22Rv1 (cell line): ENCODE data around the gene TM4SF4.
"Not testable (repeated sequence)": the region's sequence is repeated elsewhere in the genome, so short reads cannot be mapped to it uniquely, and the experiment has no call there.

Experiments
- H3K27ac ChIP-seq: fragments of 450-650 bp; 2 replicates; pipeline ENCODE4 v1.5.1; 2017
- ZFX ChIP-seq: fragments of 450-650 bp; IDR thresholded peaks from 2 replicates; pipeline ENCODE4 v1.6.1; 2017; ENCODE audit warnings: antibody characterized with exemption, borderline replicate concordance
- TF ChIP-seq, protein P1 (sequence below): fragments of 450-650 bp; IDR thresholded peaks from 2 replicates; pipeline ENCODE4 v1.5.1; 2017; ENCODE audit warnings: mild to moderate bottlenecking

TM4SF4 gene

DNA sequence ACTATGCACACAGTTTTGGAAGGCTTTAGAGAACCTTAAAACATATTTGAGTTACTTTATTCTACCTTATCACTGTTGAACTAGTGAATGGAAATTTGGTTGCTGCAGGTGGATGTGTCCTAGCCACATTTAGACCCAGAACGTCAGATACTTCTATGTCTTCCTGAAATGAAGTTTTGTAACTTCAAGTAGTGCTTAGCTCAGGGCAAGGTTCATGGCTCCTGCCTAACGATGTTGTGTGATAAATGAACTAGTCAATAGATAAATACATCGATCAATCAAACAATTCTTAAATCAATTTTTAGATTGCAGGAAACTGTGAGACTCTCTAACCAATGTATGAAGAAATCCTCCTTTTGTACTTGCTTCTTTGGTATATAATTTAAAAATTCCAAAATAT is 37.2 kb upstream of the TM4SF4 start:
- TF ChIP-seq, protein P1, sequence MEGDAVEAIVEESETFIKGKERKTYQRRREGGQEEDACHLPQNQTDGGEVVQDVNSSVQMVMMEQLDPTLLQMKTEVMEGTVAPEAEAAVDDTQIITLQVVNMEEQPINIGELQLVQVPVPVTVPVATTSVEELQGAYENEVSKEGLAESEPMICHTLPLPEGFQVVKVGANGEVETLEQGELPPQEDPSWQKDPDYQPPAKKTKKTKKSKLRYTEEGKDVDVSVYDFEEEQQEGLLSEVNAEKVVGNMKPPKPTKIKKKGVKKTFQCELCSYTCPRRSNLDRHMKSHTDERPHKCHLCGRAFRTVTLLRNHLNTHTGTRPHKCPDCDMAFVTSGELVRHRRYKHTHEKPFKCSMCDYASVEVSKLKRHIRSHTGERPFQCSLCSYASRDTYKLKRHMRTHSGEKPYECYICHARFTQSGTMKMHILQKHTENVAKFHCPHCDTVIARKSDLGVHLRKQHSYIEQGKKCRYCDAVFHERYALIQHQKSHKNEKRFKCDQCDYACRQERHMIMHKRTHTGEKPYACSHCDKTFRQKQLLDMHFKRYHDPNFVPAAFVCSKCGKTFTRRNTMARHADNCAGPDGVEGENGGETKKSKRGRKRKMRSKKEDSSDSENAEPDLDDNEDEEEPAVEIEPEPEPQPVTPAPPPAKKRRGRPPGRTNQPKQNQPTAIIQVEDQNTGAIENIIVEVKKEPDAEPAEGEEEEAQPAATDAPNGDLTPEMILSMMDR: no peak
- no peak for TF ChIP-seq ZFX
- no peak overlapping the region for H3K27ac ChIP-seq

DNA sequence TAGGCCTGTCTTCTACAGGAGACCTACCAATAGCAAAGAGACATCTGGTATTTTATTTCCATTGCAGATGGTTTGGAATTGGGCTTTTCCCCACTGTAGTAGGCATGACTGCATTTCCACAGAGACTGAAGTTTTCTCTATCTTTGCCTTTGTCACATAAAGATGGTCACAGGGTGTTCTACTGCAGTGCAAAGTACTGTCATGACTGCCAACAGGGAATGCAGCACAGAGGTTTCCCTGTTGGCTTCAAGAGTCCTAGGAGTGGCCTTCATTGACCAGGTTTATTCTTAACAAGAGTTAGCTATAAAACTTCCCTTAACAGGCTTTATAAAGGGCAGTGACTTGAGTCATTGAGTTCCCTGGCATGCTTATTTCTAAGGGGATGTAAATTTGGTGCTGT is 36.8 kb upstream of the TM4SF4 start:
- TF ChIP-seq, protein P1: no peak
- no peak for TF ChIP-seq ZFX
- H3K27ac ChIP-seq: no peak overlapping the region

DNA sequence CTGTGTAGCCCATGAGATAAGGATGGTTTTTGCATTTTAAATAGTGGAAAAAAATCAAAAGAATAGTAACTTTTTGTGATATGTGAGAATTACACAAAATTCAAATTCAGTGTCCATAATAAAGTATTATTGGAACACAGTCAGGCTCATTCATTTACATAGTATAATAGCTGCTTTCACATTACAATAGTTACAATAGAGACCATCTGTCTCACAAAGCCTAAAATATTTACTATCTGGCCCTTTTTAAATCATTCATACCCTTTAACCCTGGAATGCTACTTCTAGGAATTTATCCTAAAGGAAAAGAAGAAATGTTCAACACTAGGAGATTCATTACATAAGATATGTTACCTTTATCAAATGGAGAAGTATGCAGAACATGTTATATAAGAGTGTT is 35.5 kb upstream of the TM4SF4 start:
- H3K27ac ChIP-seq: no peak overlapping the region
- TF ChIP-seq ZFX: no peak
- TF ChIP-seq, protein P1: no peak

DNA sequence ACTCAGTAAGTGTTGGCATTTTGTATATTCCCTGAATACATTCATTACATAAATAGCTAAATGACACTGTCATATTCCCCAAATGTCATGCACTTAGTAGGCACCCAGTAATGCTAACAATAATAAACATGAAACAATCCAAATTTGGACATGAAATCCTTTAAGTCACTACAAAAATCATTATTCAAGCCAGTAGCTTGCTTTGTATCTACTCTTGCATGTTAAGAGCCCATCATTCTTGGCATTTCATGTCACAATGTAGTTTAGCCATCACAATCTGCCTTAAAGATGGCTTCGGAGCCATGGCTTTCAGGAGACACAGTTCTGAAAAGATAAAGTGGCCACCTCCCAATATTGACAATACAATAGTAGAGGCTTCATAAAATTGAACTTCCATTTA is 32.9 kb upstream of the TM4SF4 start:
- TF ChIP-seq, protein P1: no peak
- TF ChIP-seq ZFX: no peak
- H3K27ac ChIP-seq: no peak overlapping the region

DNA sequence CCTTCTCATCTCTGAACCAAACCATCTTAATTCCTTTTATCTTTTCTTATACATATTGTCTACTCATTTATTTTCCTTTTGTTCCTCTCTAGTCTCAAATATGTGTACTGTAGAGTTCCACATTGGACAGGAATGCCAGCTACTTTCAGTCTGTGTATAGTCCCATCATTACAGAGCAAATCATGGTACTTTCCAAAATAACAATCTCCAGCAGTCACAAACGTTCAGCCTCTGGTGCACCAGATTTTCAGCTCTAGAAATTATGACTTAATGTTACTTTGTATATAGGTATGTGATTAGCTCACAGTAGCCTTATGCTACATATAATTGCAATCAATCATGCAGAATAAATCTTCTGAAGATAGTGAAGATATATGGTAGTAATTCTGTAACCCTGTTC is 32.5 kb upstream of the TM4SF4 start:
- no peak overlapping the region for H3K27ac ChIP-seq
- TF ChIP-seq, protein P1: no peak
- TF ChIP-seq ZFX: no peak

DNA sequence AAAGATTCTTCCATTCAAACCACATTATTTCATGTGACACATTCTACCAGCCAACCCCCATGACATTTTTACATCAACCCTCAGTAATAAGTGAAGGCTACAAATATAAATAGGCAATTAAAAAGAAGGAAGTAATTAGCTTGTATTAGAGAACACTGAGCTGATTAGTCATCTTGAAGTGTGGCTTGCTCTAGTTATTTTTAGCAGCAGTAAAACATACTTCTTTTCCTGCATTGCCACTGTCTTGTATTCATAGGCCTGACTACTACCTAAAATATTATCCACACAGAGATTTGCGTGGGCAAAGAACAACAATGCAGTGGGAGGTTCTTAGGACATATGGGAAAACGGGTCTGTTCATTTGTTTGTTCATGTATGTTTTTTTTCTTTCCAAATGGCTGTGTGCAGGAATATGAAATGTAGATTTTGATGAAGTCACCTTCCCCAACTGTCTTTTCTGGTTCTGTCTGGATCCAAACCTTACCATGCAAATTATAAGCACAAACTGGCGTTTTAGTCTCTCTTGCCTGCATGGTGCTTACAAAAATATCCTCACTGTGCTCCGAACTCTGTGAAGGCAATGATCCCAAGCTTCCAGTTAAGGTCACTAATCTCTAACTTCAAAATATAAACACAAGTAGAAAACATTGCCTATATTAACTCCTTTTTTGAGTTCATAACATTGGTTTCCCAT is 31.5 kb upstream of the TM4SF4 start:
- peak overlapping the region; percentile 15; the same call in 1 of the 2 replicates for H3K27ac ChIP-seq

DNA sequence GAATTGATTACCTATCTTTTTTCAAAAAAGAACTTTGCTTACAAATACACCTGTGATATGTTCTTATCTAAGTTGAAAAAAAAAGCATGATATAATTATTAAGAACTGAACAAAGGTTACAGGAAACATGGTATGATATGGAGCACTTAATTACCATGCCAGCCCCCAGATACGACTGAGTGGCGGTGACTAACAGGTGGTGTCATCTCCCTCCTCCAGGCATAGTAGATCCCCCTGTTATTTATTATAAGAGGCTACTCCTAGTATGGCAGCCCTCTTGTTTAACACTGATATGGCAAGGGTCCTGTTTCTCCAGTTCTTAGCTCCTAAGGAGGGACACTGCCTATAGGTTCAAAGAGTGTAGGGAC is 31.0 kb upstream of the TM4SF4 start:
- 0 out of 2 replicates have a peak overlapping the region, but pooled peaks have one; percentile 15 for H3K27ac ChIP-seq
- TF ChIP-seq, protein P1: no peak
- no peak for TF ChIP-seq ZFX

More for the DNA sequence above, 31.5 kb upstream of the TM4SF4 start:
- TF ChIP-seq ZFX: no peak
- TF ChIP-seq, protein P1: no peak

DNA sequence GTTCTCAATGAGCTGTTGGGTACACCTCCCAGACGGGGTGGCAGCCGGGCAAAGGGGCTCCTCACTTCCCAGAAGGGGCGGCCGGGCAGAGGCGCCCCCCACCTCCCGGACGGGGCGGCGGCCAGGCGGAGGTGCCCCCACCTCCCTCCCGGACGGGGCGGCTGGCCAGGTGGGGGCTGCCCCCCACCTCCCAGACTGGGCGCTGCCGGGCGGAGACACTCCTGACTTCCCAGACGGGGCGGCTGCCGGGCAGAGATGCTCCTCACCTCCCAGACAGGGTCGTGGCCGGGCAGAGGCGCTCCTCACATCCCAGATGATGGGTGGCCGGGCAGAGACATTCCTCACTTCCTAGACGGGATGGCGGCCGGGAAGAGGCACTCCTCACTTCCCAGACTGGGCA is 29.6 kb upstream of the TM4SF4 start:
- not testable (repeated sequence) for H3K27ac ChIP-seq
